ENCODE data around the gene IFIT5.
"Not testable (repeated sequence)": the region's sequence is repeated elsewhere in the genome, so short reads cannot be mapped to it uniquely, and the experiment has no call there.

The IFIT5 gene

GRCh38 chr10:89393898-89394297 lies 20.5 kb upstream of the IFIT5 start:
- no peak for DNase-seq

GRCh38 chr10:89395141-89395540 lies 19.2 kb upstream of the IFIT5 start:
- DNase-seq: no peak

GRCh38 chr10:89398003-89398749 lies 16.2 kb upstream of the IFIT5 start:
- no peak for DNase-seq

- DNase-seq: no peak
These were observed 14.4 kb upstream of the IFIT5 start for GRCh38 chr10:89399956-89400355.

GRCh38 chr10:89403043-89403442 lies 11.3 kb upstream of the IFIT5 start:
- no peak for DNase-seq

- DNase-seq: no peak
These were observed 10.0 kb upstream of the IFIT5 start for GRCh38 chr10:89404104-89405047.

- not testable (repeated sequence) for DNase-seq
These were observed 8.2 kb upstream of the IFIT5 start for GRCh38 chr10:89406178-89406577.

- not testable (repeated sequence) for DNase-seq
These were observed 6.6 kb upstream of the IFIT5 start for GRCh38 chr10:89407792-89408191.

GRCh38 chr10:89409282-89409681 lies 5.1 kb upstream of the IFIT5 start:
- not testable (repeated sequence) for DNase-seq

GRCh38 chr10:89410551-89410950 lies 3.8 kb upstream of the IFIT5 start:
- not testable (repeated sequence) for DNase-seq

GRCh38 chr10:89411135-89411534 lies 3.2 kb upstream of the IFIT5 start:
- not testable (repeated sequence) for DNase-seq

- not testable (repeated sequence) for DNase-seq
These were observed 2.1 kb upstream of the IFIT5 start for GRCh38 chr10:89412276-89412675.

- no peak for DNase-seq
These were observed 913 bp upstream of the IFIT5 start for GRCh38 chr10:89413398-89413912.

GRCh38 chr10:89414879-89415821 lies 782 bp downstream of the IFIT5 start:
- peak; percentile 22 for DNase-seq

- DNase-seq: no peak
These were observed 2.1 kb downstream of the IFIT5 start for GRCh38 chr10:89416465-89416864.

GRCh38 chr10:89419548-89419947 lies 5.2 kb downstream of the IFIT5 start:
- DNase-seq: no peak

- DNase-seq: no peak
These were observed 6.7 kb downstream of the IFIT5 start for GRCh38 chr10:89421018-89421476.

GRCh38 chr10:89425000-89425399 lies 10.6 kb downstream of the IFIT5 start:
- DNase-seq: no peak

GRCh38 chr10:89426230-89426868 lies 12.0 kb downstream of the IFIT5 start:
- DNase-seq: no peak

GRCh38 chr10:89427629-89428028 lies 13.3 kb downstream of the IFIT5 start:
- no peak for DNase-seq

- DNase-seq: no peak
These were observed 14.5 kb downstream of the IFIT5 start for GRCh38 chr10:89428877-89429276.

GRCh38 chr10:89431977-89432376 lies 17.6 kb downstream of the IFIT5 start:
- no peak for DNase-seq
